NCI-H187 (cell line): ENCODE measurements around the gene SAMD15.
"Not testable (repeated sequence)": the region's sequence is repeated elsewhere in the genome, so short reads cannot be mapped to it uniquely, and the experiment has no call there.

ENCODE experiments used
- DNase-seq, 2 experiments: peaks; one replicate each; lab custom pipeline; 2025; lab: John Stamatoyannopoulos, UW

Gene SAMD15

DNA sequence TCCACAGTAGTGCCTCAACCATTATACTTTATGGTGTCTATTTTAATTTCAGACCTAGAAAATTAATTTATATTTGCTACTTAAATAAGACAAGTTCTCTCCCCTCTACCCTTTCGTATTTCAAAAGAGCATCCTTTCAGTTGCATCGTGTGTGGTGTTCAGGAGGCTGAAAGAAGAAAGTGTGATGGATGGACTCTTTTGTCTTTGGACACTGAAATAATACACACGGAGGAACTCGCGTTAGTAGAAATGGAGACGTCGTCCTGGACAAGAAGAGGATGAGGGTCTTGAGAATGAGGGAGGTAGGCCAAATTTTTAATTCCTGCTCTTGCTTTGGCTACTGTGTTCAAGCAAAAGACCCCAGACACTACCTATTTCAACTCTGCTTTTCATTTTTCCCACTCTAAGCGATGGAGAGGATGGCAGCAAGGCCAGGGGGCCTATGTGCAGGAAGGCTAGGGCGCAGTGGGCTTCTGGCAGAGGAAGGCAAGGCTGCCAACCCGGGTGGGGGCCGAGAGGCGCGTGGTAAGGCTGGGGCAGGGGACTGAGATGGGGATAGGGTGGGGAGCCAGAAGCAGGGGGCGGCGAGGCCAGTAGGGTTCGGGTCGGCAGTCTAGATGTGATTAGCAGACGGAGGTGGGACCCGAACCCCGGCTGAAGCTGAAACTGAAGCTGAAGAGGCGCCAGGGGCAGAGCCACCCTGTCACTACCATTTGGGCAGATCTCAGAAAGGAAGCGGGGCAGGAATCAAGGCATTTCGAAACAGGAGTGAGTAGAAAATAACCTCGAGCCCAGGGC is 1.0 kb upstream of the SAMD15 start:
- DNase-seq = no peak

DNA sequence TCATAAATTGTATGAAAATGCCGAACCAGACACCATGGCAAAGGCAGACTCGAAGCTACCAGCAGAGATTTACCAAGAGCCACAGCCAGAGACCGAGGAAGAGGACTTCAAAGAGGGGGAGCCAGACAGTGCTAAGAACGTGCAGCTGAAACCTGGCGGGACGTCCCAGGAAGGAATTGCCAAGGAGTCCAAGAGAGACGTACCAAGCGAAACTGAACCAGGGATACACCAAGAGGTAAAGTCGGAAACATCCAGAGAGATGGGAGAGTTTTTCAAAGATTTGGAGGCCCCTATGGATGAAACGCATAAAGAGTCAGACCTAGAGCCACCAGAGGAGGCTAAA is 294 bp downstream of the SAMD15 start:
- no peak for DNase-seq

DNA sequence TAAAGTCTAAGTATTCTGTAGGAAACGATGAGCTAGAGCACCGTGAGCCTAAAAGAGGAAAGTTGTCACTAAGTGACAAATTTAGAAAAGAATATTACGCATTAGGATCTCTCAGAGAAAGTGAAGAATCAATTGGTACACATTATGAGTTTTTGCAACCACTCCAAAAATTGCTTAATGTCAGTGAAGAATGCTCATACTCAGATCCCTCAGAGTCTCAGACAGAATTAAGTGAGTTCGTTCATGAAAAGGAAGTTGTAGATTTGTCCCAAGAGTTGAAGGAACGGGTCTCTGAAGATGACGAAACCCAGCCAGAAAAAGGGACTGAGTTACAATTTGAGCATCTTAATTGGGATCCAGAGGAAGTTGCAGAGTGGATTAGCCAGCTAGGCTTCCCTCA is 1.5 kb downstream of the SAMD15 start:
- DNase-seq = no peak

DNA sequence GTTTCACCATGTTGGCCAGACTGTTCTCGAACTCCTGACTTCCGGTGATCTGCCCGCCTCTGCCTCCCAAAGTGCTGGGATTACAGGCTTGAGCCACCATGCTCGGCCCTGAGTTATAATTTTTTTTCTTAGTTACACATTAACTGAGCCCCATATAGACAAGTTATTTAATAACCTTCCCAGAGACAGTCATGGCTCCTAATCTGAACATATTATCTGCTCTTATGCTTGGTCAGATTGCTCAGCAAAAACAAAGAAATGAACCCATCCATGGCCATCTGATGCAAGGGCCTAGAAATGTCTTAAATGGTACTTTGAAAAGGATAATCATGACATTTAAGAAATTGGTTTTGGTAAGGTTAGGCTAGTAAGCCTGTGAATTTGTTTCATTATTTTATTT is 13.0 kb downstream of the SAMD15 start:
- no peak for DNase-seq

DNA sequence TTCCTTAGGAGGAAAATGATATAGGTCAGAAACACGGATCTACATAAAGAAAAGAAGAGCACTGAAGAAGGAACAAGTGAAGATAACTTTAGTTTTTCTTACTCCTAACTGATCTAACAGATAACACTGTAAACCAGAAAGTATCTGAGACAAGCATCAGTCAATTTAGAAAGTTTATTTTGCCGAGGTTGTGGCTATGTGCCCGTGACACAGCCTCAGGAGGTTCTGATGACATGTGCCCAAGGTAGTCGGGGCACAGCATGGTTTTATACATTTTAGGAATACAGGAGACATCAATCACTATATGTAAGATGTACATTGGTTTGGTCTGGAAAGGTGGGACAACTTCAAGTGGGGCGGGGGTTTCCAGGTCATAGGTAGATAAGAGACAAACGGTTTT is 23.0 kb downstream of the SAMD15 start:
- DNase-seq = no peak

DNA sequence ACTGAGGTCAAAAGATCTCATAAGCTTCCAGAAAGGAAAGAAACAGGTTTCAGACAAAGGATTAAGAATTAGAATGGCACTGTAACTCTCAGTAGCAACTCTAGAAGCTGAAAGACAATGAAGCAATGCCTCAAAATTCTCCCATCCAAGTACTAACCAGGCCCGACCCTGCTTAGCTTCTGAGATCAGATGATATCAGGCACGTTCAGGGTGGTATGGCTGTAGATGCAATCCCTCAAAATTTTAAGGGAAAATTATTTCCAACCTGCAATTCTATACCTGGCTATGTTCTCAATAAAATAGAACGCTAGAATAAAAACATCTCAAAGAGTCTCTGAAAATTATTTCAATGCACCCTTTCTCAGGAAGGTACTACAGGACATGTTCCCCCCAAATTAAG is 26.6 kb downstream of the SAMD15 start:
- no peak for DNase-seq

DNA sequence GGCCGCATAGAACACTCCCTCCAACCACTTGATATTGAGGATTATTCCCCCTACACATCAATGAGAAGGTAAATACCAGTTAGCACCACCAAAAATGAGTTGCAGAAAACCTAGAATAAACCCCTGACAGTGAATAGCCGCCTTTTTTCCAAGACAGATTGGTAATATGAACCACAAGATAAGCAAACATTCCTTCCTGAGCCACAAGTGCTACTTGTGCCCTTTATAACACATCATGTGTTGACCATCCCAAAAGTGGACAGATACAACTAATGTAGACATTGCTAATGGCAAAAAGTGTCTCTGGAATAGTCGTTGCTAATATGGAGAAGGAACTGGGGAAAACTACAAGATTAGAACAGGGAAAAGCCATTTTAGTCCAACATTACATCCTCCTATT is 28.9 kb downstream of the SAMD15 start:
- no peak for DNase-seq

GRCh38 chr14:77406718-77407117 is 29.5 kb downstream of the SAMD15 start:
- DNase-seq = no peak

DNA sequence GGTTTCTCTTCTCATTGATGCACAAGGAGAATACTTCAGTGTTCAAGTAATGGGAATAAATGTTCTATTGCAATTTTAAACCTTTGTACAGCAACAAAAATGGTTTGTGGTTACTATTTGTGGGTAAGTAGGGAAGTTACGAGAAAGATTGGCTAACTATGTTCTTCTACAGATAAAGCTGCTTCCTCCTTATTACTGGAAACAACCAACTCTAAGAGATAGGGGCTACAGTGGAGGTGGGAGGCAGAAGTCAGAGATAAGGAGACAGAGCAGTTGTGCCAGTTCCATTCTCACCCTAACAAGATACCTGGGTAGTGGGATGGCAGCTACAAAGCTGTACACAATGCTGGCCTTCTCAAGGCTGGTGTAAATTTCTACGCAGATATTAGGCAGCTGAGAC is 30.0 kb downstream of the SAMD15 start:
- DNase-seq = no peak

DNA sequence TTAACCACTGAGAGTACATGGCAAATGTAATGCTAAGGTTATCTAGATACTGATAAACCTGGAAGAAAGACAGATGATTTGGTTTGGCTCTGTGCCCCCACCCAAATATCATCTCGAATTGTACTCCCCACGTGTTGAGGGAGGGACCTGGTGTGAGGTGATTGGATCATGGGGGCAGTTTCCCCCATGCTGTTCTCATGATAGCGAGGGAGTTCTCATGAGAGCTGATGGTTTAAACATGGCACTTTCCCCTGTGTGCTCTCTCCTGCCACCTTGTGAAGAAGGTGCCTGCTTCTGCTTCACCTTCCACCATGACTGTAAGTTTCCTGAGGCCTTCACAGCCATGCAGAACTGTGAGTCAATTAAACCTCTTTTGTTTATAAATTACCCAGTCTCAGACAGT is 32.0 kb downstream of the SAMD15 start:
- no peak for DNase-seq

DNA sequence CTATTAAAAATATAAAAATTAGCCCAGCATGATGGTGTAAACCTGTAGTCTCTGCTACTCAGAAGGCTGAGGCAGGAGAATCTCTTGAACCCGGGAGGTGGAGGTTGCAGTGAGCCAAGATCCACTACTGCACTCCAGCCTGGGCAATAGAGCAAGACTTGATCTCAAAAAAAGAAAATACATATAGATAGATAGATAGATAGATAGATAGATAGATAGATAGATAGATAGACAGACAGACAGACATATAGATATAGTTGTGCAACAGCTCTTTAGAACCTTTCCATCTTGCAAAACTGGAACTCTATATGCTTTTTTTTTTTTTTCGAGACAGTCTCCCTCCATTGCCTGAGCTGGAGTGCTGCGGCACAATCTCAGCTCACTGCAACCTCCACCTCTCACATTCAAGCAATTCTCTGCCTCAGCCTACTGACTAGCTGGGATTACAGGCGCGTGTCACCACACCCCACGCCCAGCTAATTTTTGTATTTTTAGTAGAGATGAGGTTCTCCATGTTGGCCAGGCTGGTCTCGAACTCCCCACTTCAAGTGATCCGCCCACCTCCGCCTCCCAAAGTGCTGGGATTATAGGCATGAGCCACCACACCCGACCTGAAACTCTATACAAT is 38.3 kb downstream of the SAMD15 start:
- not testable (repeated sequence) for DNase-seq

- DNase-seq = not testable (repeated sequence)
These were observed 38.9 kb downstream of the SAMD15 start for GRCh38 chr14:77416098-77416497.

DNA sequence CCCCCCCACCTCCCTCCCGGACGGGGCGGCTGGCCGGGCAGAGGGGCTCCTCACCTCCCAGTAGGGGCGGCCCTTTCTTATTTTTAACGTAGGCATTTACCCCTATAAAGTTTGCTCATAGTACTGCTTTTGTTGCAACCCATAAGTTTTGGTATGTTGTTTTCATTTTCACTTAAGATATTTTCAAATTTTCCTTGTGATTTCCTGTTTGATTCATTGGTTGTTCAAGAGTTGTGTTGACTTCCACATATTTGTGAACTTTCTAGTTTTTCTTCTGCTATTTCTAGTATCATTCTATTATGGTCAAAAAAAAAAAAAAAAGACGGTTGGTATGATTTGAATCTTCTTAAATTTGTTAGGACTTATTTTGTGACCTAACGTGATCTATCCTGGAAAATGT is 39.7 kb downstream of the SAMD15 start:
- DNase-seq = no peak

- DNase-seq = no peak
These were observed 44.0 kb downstream of the SAMD15 start for GRCh38 chr14:77421201-77421600.

DNA sequence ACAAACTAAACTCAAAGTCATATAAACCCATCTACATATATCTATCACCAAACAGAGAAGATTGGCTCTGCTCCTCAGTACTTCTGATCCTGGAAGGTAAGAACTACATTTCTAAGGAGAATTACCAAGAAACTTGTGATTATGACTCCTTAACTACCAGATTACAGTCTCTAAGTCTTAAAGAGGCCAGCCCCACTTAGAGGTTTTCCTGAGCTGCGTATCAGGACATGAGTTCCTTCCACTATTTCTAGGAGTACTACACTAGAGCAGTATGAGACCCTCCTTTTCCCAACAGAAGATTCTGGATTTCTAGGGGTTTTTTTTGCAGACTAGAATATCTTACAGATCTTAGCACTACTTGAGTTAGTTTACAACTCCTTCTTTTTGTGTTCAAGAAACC is 46.2 kb downstream of the SAMD15 start, which contains the start of gene NOXRED1:
TSS of gene NOXRED1 (minus strand) at position 101 of the 400 bp plus-strand sequence. CDS start 634 bp downstream, outside the sequence.
- no peak for DNase-seq

DNA sequence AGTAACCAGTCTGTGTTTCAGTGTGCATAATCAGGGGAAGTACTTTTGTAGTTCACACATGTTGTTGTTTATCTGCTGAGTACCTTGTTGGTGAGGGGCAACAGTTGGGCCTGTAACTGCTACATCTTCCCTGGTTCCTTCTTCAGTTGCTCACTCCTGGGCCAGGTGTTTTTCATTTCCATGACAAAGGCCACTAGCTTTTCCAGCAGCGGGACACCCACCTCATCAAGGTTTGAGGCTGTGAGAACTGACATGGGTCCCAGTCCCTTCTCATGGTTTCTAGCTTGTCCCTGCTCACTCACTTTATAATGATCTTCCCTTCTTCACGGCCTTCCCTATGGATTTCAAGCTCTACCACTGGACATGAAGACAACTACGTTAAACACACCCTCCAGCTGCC is 47.7 kb downstream of the SAMD15 start:
- DNase-seq = no peak

DNA sequence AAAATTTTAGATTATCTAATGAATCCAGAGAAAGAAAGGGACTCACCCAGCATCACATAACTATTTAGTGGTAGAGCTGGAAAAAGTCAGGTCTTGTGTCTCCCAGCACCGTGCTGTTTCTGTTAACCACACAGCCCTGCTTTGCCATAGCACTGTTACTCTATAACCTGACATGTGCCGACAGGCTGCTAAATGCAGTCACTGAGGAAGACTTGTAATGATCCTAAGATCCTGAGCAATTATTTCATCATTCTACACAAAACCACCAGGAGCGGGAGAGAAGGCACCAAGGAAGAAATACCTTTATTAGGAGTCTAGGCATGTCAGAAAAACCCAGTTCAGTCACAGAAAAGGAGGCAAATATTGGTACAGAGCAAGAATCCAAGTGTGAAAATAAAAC is 49.2 kb downstream of the SAMD15 start:
- no peak for DNase-seq

- no peak for DNase-seq
These were observed 58.9 kb downstream of the SAMD15 start for GRCh38 chr14:77436042-77436441.

- DNase-seq = no peak
These were observed 61.4 kb downstream of the SAMD15 start for GRCh38 chr14:77438596-77438995.

DNA sequence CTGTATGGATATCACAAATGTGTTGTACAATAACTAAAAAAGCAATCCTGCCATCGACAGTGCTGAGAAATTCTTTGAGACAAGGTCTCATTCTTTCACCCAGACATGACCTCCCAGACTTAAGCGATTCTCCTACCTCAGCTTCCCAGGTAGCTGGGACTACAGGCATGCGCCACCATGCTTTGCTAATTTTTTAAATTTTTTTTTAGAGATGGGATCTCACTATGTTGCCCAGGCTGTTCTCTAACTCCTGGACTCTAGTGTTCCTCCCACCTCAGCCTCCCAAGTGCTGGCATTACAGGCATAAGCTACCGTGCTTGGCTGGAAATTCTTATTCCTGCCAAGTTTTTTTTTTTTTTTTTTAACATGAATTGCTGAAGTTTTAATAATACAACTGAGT is 62.7 kb downstream of the SAMD15 start:
- DNase-seq = no peak
